Measurements from ENCODE around the gene AATK. TPM values are rescaled to one million over a fixed set of nuclear protein-coding genes. Genes with fewer than 3 reads are reported as not detected.

AATK gene
- total RNA-seq, 2 donors from 2014 or later = 3.3 to 4.3 TPM

DNA sequence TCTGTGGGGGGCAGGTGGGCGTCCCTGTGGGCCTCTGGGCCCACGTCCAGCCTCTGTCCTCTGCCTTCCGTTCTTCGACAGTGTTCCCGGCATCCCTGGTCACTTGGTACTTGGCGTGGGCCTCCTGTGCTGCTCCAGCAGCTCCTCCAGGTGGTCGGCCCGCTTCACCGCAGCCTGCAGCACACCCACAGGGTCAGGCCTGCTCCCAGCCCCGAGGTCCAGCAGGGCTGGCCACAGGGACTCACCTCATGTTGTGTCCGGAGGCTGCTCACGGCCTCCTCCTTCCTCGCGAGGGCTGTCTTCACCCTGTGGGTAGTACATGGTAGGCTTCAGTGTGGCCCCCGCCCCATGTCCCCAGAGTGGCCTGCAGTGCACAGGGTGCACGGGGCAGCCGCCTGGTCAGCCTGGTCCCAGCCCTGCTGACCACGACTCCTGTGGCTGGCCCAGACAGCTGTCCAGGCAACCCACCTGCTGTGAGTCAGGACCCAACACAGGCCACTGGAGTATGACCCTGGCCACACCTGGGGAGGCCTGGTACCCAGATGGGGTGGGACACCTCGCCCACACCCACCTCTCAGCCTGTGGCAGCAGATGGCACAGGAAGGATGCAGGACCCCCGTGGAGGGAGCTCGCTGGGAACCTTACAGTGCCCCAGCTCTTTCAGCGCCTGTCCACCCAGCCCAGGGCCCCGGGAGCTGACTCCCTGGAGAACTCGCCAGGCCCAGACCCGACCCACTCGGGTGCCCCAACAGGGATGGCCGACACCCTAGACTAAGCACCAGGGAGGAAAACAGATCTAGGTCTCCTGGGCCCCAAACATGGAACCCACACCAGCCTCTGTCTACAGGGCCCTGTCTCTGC is 23.9 kb upstream of the AATK start:
- Mint-ChIP-seq H3K27me3 (ENCODE audit: insufficient read depth) (no peaks in the 10 kb centered on the region), H3K4me3 (no peak overlapping the region), H3K27ac (no peak overlapping the region), H3K9me3 (no peaks in the 10 kb centered on the region), H3K4me1 (no peaks in the 10 kb centered on the region), H3K36me3 (ENCODE audit: low read depth) (no peaks in the 10 kb centered on the region)
- H3K27ac ChIP-seq (ENCODE audit: low read depth, low read length) = no peak overlapping the region
- peak; percentile 78 for DNase-seq
- WGBS, 2 experiments (ENCODE audit: insufficient coverage in 1 of 2, insufficient read length in 1 of 2) = 93 to 94% methylated on average over 18 to 27 of the region's 27 CpGs
- TF ChIP-seq, protein P1, sequence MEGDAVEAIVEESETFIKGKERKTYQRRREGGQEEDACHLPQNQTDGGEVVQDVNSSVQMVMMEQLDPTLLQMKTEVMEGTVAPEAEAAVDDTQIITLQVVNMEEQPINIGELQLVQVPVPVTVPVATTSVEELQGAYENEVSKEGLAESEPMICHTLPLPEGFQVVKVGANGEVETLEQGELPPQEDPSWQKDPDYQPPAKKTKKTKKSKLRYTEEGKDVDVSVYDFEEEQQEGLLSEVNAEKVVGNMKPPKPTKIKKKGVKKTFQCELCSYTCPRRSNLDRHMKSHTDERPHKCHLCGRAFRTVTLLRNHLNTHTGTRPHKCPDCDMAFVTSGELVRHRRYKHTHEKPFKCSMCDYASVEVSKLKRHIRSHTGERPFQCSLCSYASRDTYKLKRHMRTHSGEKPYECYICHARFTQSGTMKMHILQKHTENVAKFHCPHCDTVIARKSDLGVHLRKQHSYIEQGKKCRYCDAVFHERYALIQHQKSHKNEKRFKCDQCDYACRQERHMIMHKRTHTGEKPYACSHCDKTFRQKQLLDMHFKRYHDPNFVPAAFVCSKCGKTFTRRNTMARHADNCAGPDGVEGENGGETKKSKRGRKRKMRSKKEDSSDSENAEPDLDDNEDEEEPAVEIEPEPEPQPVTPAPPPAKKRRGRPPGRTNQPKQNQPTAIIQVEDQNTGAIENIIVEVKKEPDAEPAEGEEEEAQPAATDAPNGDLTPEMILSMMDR (conservative IDR thresholded peaks at IDR 0.05) = peak; percentile 72
- no peak overlapping the region for H3K9ac ChIP-seq (ENCODE audit: extremely low read depth, low read length, poor library complexity, severe bottlenecking)
- H3K27me3 ChIP-seq (ENCODE audit: control insufficient read depth, insufficient read depth, low read length, poor library complexity, severe bottlenecking) = no peaks in the 10 kb centered on the region
- H3K4me3 ChIP-seq (ENCODE audit: low read length) = no peak overlapping the region
- no peaks in the 10 kb centered on the region for H3K36me3 ChIP-seq (ENCODE audit: control insufficient read depth, insufficient read depth, low read length)
- H3K4me1 ChIP-seq (ENCODE audit: control insufficient read depth, insufficient read depth, low read length) = no peaks in the 10 kb centered on the region
- H3K9me3 ChIP-seq (ENCODE audit: control insufficient read depth, low read length) = no peaks in the 10 kb centered on the region

DNA sequence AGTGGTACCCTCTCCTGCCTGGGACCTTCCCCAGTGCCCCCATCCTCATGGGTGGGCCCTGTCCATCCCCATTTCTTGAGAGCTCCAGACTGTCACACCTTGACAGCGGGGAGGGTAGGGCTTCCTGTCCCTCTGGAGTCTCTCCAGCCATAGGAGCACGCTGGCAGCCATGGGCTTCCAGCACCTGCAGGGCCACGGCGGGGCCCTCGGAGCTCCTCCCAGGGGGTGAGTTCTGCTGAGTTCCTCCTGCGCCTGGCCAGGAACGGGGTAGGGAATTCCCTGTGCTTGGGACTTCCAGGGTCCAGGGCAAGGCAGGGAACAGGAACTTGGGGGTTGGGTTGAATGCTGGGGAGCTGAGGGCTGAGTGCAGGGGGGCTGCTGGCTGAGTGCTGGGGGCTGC is 23.0 kb upstream of the AATK start:
- no peak for DNase-seq
- Mint-ChIP-seq H3K4me3 (no peak overlapping the region), H3K27ac (no peak overlapping the region), H3K4me1 (no peaks in the 10 kb centered on the region), H3K9me3 (no peaks in the 10 kb centered on the region), H3K36me3 (ENCODE audit: low read depth) (no peaks in the 10 kb centered on the region), H3K27me3 (ENCODE audit: insufficient read depth) (no peaks in the 10 kb centered on the region)
- H3K9ac ChIP-seq (ENCODE audit: extremely low read depth, low read length, poor library complexity, severe bottlenecking) = no peak overlapping the region
- no peaks in the 10 kb centered on the region for H3K36me3 ChIP-seq (ENCODE audit: control insufficient read depth, insufficient read depth, low read length)
- H3K4me1 ChIP-seq (ENCODE audit: control insufficient read depth, insufficient read depth, low read length) = no peaks in the 10 kb centered on the region
- no peak overlapping the region for H3K4me3 ChIP-seq (ENCODE audit: low read length)
- H3K27ac ChIP-seq (ENCODE audit: low read depth, low read length) = no peak overlapping the region
- no peaks in the 10 kb centered on the region for H3K9me3 ChIP-seq (ENCODE audit: control insufficient read depth, low read length)
- H3K27me3 ChIP-seq (ENCODE audit: control insufficient read depth, insufficient read depth, low read length, poor library complexity, severe bottlenecking) = no peaks in the 10 kb centered on the region
- TF ChIP-seq, protein P1 (conservative IDR thresholded peaks at IDR 0.05) = no peak
- WGBS, 2 experiments (ENCODE audit: insufficient coverage in 1 of 2, insufficient read length in 1 of 2) = 80 to 93% methylated on average over 2 to 7 of the region's 7 CpGs

DNA sequence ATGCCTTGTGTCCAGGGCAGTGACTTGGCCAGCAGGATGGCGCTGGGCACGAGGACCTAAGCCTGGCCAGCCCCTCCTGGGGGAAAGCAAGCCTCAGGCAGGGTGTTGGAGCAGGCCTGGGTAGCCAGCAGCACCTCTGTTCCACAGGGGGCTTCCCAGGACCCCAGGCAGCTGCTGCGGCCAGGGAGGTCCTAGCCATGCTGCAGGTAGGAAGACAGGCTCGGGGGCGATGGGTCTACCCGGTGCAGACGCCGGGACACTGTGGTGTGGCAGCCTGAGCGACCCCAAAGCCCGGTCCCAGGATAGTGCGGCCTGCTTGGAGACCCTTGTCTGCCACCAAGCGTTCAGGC is 22.4 kb upstream of the AATK start:
- no peak overlapping the region for H3K4me3 ChIP-seq (ENCODE audit: low read length)
- H3K9ac ChIP-seq (ENCODE audit: extremely low read depth, low read length, poor library complexity, severe bottlenecking) = no peak overlapping the region
- H3K36me3 ChIP-seq (ENCODE audit: control insufficient read depth, insufficient read depth, low read length) = no peaks in the 10 kb centered on the region
- Mint-ChIP-seq H3K9me3 (no peaks in the 10 kb centered on the region), H3K36me3 (ENCODE audit: low read depth) (no peaks in the 10 kb centered on the region), H3K4me3 (no peak overlapping the region), H3K27me3 (ENCODE audit: insufficient read depth) (no peaks in the 10 kb centered on the region), H3K4me1 (no peaks in the 10 kb centered on the region), H3K27ac (no peak overlapping the region)
- no peak overlapping the region for H3K27ac ChIP-seq (ENCODE audit: low read depth, low read length)
- H3K9me3 ChIP-seq (ENCODE audit: control insufficient read depth, low read length) = no peaks in the 10 kb centered on the region
- no peaks in the 10 kb centered on the region for H3K27me3 ChIP-seq (ENCODE audit: control insufficient read depth, insufficient read depth, low read length, poor library complexity, severe bottlenecking)
- 93 to 100% methylated on average over 1 to 12 of the region's 12 CpGs for WGBS, 2 experiments (ENCODE audit: insufficient coverage in 1 of 2, insufficient read length in 1 of 2)
- no peaks in the 10 kb centered on the region for H3K4me1 ChIP-seq (ENCODE audit: control insufficient read depth, insufficient read depth, low read length)
- TF ChIP-seq, protein P1 (conservative IDR thresholded peaks at IDR 0.05) = no peak
- DNase-seq = no peak
